ENCODE data around the gene CHPT1. TPM values are rescaled to one million over a fixed set of nuclear protein-coding genes. Genes with fewer than 3 reads are reported as not detected.
A peak's percentile ranks its signal among the peaks of the same experiment; 100 is the strongest.

The CHPT1 gene
- total and polyA plus RNA-seq, 9 of the 15 experiments (the other 6 are each of a cell fraction or from before 2014, with no cell fraction given) = 15.3 to 210 (median 91.9) TPM

DNA sequence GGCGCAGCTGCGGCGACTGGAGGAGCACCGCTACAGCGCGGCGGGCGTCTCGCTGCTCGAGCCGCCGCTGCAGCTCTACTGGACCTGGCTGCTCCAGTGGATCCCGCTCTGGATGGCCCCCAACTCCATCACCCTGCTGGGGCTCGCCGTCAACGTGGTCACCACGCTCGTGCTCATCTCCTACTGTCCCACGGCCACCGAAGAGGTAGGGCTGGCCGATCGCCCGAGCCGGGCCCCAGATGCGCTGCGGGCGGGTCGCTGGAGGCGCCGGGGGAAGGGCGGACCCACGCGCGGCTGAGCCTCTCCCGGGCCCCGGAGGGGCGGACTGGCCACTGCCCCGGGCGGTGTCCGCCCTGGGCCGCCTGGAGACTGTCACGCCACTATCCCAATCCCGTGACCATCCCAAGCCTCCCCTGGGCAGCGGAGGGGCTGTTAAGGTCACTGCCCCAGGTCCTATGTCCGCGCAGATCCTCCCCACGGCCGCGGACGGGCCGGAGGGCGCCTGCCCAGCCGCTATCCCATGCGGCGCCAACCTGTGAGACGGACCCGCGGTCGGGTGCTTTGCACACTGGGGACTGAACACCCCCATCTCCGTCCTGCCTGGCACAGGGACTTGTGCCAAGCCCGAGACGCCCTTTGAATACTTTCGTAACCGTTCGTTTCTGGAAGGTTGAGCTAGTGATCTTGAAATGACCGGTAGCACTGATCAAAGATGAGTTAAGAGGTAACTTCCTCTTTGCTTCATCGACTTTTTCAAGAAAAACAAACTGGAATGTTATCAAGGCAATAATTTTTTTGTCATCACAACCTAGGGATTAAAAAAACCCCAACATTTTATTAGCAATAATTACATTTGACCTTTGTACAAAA is 725 bp downstream of the CHPT1 start (continued):
- TF ChIP-seq, protein P1, sequence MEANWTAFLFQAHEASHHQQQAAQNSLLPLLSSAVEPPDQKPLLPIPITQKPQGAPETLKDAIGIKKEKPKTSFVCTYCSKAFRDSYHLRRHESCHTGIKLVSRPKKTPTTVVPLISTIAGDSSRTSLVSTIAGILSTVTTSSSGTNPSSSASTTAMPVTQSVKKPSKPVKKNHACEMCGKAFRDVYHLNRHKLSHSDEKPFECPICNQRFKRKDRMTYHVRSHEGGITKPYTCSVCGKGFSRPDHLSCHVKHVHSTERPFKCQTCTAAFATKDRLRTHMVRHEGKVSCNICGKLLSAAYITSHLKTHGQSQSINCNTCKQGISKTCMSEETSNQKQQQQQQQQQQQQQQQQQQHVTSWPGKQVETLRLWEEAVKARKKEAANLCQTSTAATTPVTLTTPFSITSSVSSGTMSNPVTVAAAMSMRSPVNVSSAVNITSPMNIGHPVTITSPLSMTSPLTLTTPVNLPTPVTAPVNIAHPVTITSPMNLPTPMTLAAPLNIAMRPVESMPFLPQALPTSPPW (CRISPR knock-in tag; IDR thresholded peaks at IDR 0.05) = no peak
- TF ChIP-seq FOXA3 (CRISPR knock-in tag; conservative IDR thresholded peaks at IDR 0.05 in 1 of 2, IDR thresholded peaks at IDR 0.05 in 1 of 2) (no peak; a peak in 1 of 4 replicates), PTTG1 (tag; IDR thresholded peaks at IDR 0.05; ENCODE audit: low read depth) (no peak), IRF2 (CRISPR knock-in tag; IDR thresholded peaks at IDR 0.05) (no peak), ZNF589 (CRISPR knock-in tag; IDR thresholded peaks at IDR 0.05; ENCODE audit: low read depth) (no peak), CTBP1 (IDR thresholded peaks at IDR 0.05; ENCODE audit: borderline replicate concordance) (0 out of 2 replicates have a peak, but pooled peaks have one; percentile 40), TFAM (CRISPR knock-in tag; conservative IDR thresholded peaks at IDR 0.05) (no peak), KDM5B (IDR thresholded peaks at IDR 0.05; ENCODE audit: insufficient replicate concordance, low read depth, low read length) (no peak), KLF1 (tag; IDR thresholded peaks at IDR 0.05) (no peak), MECOM (CRISPR knock-in tag; IDR thresholded peaks at IDR 0.05) (no peak), SREBF1 (IDR thresholded peaks at IDR 0.05; ENCODE audit: borderline replicate concordance, low read depth, low read length) (no peak), RAD21 (CRISPR knock-in tag; conservative IDR thresholded peaks at IDR 0.05 in 1 of 2, IDR thresholded peaks at IDR 0.05 in 1 of 2) (no peak), TCF7L2 (IDR thresholded peaks at IDR 0.05; ENCODE audit: low read depth, low read length) (no peak)
- TF ChIP-seq, protein P2, sequence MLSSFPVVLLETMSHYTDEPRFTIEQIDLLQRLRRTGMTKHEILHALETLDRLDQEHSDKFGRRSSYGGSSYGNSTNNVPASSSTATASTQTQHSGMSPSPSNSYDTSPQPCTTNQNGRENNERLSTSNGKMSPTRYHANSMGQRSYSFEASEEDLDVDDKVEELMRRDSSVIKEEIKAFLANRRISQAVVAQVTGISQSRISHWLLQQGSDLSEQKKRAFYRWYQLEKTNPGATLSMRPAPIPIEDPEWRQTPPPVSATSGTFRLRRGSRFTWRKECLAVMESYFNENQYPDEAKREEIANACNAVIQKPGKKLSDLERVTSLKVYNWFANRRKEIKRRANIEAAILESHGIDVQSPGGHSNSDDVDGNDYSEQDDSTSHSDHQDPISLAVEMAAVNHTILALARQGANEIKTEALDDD (IDR thresholded peaks at IDR 0.05) = 0 out of 2 replicates have a peak, but pooled peaks have one; percentile 29
- TF ChIP-seq, protein P3, sequence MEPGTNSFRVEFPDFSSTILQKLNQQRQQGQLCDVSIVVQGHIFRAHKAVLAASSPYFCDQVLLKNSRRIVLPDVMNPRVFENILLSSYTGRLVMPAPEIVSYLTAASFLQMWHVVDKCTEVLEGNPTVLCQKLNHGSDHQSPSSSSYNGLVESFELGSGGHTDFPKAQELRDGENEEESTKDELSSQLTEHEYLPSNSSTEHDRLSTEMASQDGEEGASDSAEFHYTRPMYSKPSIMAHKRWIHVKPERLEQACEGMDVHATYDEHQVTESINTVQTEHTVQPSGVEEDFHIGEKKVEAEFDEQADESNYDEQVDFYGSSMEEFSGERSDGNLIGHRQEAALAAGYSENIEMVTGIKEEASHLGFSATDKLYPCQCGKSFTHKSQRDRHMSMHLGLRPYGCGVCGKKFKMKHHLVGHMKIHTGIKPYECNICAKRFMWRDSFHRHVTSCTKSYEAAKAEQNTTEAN (CRISPR knock-in tag; IDR thresholded peaks at IDR 0.05) = no peak
- TF ChIP-seq, protein P4, sequence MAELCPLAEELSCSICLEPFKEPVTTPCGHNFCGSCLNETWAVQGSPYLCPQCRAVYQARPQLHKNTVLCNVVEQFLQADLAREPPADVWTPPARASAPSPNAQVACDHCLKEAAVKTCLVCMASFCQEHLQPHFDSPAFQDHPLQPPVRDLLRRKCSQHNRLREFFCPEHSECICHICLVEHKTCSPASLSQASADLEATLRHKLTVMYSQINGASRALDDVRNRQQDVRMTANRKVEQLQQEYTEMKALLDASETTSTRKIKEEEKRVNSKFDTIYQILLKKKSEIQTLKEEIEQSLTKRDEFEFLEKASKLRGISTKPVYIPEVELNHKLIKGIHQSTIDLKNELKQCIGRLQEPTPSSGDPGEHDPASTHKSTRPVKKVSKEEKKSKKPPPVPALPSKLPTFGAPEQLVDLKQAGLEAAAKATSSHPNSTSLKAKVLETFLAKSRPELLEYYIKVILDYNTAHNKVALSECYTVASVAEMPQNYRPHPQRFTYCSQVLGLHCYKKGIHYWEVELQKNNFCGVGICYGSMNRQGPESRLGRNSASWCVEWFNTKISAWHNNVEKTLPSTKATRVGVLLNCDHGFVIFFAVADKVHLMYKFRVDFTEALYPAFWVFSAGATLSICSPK (IDR thresholded peaks at IDR 0.05; ENCODE audit: borderline replicate concordance) = no peak
- TF ChIP-seq, protein P5, sequence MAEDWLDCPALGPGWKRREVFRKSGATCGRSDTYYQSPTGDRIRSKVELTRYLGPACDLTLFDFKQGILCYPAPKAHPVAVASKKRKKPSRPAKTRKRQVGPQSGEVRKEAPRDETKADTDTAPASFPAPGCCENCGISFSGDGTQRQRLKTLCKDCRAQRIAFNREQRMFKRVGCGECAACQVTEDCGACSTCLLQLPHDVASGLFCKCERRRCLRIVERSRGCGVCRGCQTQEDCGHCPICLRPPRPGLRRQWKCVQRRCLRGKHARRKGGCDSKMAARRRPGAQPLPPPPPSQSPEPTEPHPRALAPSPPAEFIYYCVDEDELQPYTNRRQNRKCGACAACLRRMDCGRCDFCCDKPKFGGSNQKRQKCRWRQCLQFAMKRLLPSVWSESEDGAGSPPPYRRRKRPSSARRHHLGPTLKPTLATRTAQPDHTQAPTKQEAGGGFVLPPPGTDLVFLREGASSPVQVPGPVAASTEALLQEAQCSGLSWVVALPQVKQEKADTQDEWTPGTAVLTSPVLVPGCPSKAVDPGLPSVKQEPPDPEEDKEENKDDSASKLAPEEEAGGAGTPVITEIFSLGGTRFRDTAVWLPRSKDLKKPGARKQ (CRISPR knock-in tag; IDR thresholded peaks at IDR 0.05) = no peak

Measured in K562 (cell line).